ENCODE data around the gene FAAP100.

DNA sequence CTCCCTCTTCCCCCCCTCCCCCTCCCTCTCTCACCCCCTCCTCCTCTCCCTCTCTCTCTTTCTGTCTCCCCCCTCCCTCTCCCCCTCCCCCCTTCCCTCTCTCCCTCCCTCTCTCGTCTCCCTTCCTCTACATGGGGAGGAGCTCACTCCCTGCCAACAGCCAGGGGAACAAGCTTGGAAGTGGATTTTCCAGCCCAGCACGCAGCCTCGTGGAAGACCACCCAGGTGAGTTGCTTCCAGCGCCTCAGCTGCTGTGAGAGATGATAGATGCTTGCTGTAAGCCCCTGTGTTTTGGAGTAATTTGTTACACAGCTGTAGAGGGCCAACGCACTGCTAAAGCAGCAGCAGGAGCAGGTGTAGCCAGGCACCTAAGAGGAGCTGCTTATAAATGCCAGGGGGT, 60.4 kb downstream of the FAAP100 start:
- TF ChIP-seq, protein P1, sequence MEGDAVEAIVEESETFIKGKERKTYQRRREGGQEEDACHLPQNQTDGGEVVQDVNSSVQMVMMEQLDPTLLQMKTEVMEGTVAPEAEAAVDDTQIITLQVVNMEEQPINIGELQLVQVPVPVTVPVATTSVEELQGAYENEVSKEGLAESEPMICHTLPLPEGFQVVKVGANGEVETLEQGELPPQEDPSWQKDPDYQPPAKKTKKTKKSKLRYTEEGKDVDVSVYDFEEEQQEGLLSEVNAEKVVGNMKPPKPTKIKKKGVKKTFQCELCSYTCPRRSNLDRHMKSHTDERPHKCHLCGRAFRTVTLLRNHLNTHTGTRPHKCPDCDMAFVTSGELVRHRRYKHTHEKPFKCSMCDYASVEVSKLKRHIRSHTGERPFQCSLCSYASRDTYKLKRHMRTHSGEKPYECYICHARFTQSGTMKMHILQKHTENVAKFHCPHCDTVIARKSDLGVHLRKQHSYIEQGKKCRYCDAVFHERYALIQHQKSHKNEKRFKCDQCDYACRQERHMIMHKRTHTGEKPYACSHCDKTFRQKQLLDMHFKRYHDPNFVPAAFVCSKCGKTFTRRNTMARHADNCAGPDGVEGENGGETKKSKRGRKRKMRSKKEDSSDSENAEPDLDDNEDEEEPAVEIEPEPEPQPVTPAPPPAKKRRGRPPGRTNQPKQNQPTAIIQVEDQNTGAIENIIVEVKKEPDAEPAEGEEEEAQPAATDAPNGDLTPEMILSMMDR (optimal IDR thresholded peaks at IDR 0.05 in 1 of 3, IDR thresholded peaks at IDR 0.05 in 1 of 3, conservative IDR thresholded peaks at IDR 0.05 in 1 of 3; ENCODE audit: extremely low read depth in 1 of 3, insufficient read depth in 2 of 3, low read length in 3 of 3): no peak
- TF ChIP-seq EZH2 (IDR thresholded peaks at IDR 0.05; ENCODE audit: low read length): no peak
